Activated naive CD8-positive, alpha-beta T cell treated with anti-CD3 and anti-CD28 coated beads, Interleukin-2, amount 50 U/mL, for 24 hours (primary cell): ENCODE data around the gene SLC15A4.

Experiments
- ATAC-seq: fragments of 150-1000 bp; cut with Tn5 transposase; one replicate; pipeline ENCODE4 v1.10.0; 2021
- DNase-seq: peaks from one replicate; pipeline ENCODE4 v3.0.0; 2021
- H3K27ac Mint-ChIP-seq: one replicate; pipeline ENCODE4 v1.8.0; 2021; ENCODE audit warnings: mild to moderate bottlenecking, mixed read lengths
- H3K27me3 Mint-ChIP-seq: one replicate; pipeline ENCODE4 v1.8.0; 2021; ENCODE audit warnings: mixed read lengths
- H3K36me3 Mint-ChIP-seq: one replicate; pipeline ENCODE4 v1.8.0; 2021; ENCODE audit warnings: low read depth, mixed read lengths
- H3K4me1 Mint-ChIP-seq: one replicate; pipeline ENCODE4 v1.8.0; 2021; ENCODE audit warnings: mixed read lengths
- H3K4me3 Mint-ChIP-seq: one replicate; pipeline ENCODE4 v1.8.0; 2021; ENCODE audit warnings: mild to moderate bottlenecking, moderate library complexity, mixed read lengths
- H3K9me3 Mint-ChIP-seq: one replicate; pipeline ENCODE4 v1.8.0; 2021; ENCODE audit warnings: mixed read lengths

SLC15A4 gene

DNA sequence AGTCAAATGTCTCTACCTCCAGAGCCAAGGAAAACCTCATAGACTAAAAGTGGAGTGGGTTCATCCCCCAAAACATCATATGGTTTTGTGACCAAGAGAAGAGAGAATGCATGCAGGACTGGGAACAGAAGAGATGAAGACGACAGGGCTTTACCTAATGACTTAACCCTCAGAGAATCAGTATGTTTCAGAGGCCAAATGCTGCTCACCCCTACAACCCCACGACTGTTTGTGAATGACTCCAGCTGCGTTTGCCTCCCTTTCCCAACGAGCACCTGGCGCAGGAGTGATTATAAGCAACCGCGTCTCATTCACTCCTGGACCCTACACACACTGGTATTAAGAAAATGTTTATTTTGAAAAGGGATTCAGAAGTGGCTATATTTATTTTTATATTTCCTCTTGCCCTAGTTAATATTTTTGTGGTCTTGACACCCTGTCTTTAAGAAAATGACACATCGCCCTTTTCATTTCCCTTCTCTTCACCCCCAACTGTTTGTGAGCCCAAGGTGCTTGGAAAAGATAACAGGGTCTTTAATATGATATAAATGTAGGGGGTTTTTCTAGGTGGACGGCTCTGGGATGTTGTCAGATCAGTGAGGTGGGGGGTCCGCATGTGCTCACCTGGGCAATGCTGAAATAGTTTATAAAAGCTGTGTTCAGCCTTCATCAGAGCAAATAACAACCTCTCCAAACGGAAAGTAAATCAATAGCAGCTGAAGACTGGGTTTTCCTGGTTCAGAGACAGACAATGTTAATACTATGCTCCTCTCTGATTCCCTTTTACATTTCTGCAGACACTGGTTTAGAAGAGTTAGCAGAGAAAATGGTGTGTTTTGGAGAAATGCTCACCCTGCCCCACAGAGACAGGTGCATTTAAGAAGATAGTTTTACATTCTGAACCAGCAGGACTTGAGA, 77.7 kb downstream of the SLC15A4 start:
- H3K27me3 Mint-ChIP-seq, result peaks cover 2% of the 10 kb centered on the region

DNA sequence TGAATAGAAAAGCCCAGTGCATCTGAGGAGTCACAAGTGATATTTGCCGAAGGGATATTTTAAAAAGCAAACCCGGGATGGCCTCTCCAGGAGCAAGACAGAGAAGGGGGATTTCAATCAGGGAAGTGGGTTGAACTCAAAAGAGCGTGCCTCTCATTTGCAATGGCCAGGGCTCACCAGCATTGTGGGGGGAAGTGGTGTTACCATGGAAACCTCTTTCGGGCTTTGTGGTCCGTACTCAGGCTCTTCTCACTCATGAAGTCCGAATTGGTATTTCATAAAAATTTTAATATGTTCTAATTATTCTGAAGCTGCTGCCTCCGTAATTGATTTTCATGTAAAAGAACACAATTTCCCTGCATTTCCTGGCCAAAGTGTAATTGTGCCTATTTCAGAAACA, 79.8 kb downstream of the SLC15A4 start:
- H3K36me3 Mint-ChIP-seq, result no peaks in the 10 kb centered on the region
- H3K4me1 Mint-ChIP-seq, result no peaks in the 10 kb centered on the region
- H3K27ac Mint-ChIP-seq, result no peak overlapping the region
- DNase-seq (no peak), ATAC-seq (no peak)
- H3K9me3 Mint-ChIP-seq, result peaks cover 11% of the 10 kb centered on the region
- H3K27me3 Mint-ChIP-seq, result peaks cover 4% of the 10 kb centered on the region
- no peak overlapping the region for H3K4me3 Mint-ChIP-seq

More for the DNA sequence above, 77.7 kb downstream of the SLC15A4 start:
- Mint-ChIP-seq H3K4me1 (no peaks in the 10 kb centered on the region), H3K27ac (no peak overlapping the region), H3K9me3 (no peaks in the 10 kb centered on the region), H3K4me3 (no peak overlapping the region), H3K36me3 (no peaks in the 10 kb centered on the region)
- ATAC-seq, result no peak
- no peak for DNase-seq
